Lower lobe of right lung (tissue), 2 donors: ENCODE results near the gene AMPD2. TPM values are rescaled to one million over a fixed set of nuclear protein-coding genes. Genes with fewer than 3 reads are reported as not detected.
A peak's percentile ranks its signal among the peaks of the same experiment; 100 is the strongest.

Experiments used
- ATAC-seq, 2 donors: fragments of 200-7000 bp; cut with Tn5 transposase; one replicate each; pipeline ENCODE4 v1.9.1; 2020 to 2022; ENCODE audit warnings: mild to moderate bottlenecking in 2 of 2, moderate library complexity in 2 of 2
- DNase-seq: peaks from one replicate; pipeline ENCODE4 v3.0.0-alpha.2; 2020
- H3K27ac ChIP-seq: fragments of 200-600 bp; one replicate; pipeline ENCODE4 v1.8.0; 2022
- H3K27me3 ChIP-seq: fragments of 200-600 bp; one replicate; pipeline ENCODE4 v1.8.0; 2022; ENCODE audit warnings: low read depth
- H3K36me3 ChIP-seq: fragments of 200-600 bp; one replicate; pipeline ENCODE4 v1.8.0; 2022; ENCODE audit warnings: mild to moderate bottlenecking
- H3K4me1 ChIP-seq: fragments of 200-600 bp; one replicate; pipeline ENCODE4 v1.8.0; 2022
- H3K4me3 ChIP-seq: fragments of 200-600 bp; one replicate; pipeline ENCODE4 v1.8.0; 2022; ENCODE audit warnings: mild to moderate bottlenecking
- H3K9me3 ChIP-seq: fragments of 200-600 bp; one replicate; pipeline ENCODE4 v1.8.0; 2022
- intact Hi-C: fragments of 100-400 bp; cut with DNase I; formaldehyde crosslinking; loops from one replicate; pipeline ENCODE4 v1.11.0; 2022
- total RNA-seq: library from RNA; stranded (reverse); fragmentation: NEBNext Ultra II Directional; extraction: Animal tissue kit (Norgen Biotek cat#: 25700); gene quantifications from one replicate; pipeline ENCODE4 v1.2.1, GENCODE V29; 2021
- TF ChIP-seq, protein P1 (sequence below): fragments of 200-600 bp; IDR thresholded peaks from one replicate; pipeline ENCODE4 v1.8.0; 2022; ENCODE audit warnings: antibody characterized with exemption, mild to moderate bottlenecking
- donor health status: DM: no; HTN: yes; CAD: no; lungs with severe emphysema.

Gene AMPD2
- total RNA-seq, 1 donor from 2014 or later: 55.9 TPM

GRCh38 chr1:109610609-109611307, 8.9 kb upstream of the AMPD2 start:
- Histone ChIP-seq H3K27ac (no peak overlapping the region), H3K27me3 (no peaks in the 10 kb centered on the region), H3K4me1 (peaks cover 9% of the 10 kb centered on the region), H3K36me3 (no peaks in the 10 kb centered on the region), H3K4me3 (no peak overlapping the region), H3K9me3 (no peaks in the 10 kb centered on the region)
- no peak for ATAC-seq
- TF ChIP-seq, protein P1, sequence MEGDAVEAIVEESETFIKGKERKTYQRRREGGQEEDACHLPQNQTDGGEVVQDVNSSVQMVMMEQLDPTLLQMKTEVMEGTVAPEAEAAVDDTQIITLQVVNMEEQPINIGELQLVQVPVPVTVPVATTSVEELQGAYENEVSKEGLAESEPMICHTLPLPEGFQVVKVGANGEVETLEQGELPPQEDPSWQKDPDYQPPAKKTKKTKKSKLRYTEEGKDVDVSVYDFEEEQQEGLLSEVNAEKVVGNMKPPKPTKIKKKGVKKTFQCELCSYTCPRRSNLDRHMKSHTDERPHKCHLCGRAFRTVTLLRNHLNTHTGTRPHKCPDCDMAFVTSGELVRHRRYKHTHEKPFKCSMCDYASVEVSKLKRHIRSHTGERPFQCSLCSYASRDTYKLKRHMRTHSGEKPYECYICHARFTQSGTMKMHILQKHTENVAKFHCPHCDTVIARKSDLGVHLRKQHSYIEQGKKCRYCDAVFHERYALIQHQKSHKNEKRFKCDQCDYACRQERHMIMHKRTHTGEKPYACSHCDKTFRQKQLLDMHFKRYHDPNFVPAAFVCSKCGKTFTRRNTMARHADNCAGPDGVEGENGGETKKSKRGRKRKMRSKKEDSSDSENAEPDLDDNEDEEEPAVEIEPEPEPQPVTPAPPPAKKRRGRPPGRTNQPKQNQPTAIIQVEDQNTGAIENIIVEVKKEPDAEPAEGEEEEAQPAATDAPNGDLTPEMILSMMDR: no peak
- intact Hi-C loops: no loop called here
- DNase-seq: no peak

DNA sequence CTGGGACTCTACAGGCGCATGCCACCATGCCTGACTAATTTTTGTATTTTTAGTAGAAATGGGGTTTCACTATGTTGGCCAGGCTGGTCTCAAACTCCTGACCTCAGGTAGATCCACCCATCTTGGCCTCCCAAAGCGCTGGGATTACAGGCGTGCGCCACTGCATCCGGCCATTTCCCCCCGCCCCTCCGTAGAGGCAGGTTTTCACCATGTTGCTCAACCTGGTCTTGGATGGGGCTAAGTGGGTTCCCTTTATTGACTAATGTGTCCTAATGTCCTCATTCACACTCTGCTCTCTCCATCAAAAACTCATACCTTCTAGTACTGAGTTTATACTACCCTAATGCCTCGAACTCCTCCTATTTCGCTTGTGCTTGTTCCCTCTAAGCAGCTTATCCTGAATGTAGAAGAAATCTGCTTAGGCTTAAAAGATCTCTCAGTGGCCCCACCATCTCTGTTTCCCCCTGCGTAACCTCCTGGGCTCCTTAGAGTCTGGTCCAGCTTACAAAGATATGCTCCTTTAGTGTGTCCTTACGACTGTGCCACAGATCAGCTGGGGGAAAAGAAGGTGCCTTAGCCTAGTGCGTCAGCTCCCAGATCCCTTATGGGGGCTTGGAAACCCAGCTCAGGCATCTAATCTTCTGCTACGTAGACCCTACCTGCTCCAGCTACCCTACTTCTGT, 8.2 kb upstream of the AMPD2 start:
- no peaks in the 10 kb centered on the region for H3K36me3 ChIP-seq
- TF ChIP-seq, protein P1: no peak
- intact Hi-C loops: no loop called here
- H3K27ac ChIP-seq: no peak overlapping the region
- H3K4me3 ChIP-seq: no peak overlapping the region
- DNase-seq (no peak), ATAC-seq (no peak)
- peaks cover 15% of the 10 kb centered on the region for H3K4me1 ChIP-seq
- H3K9me3 ChIP-seq: no peaks in the 10 kb centered on the region
- no peaks in the 10 kb centered on the region for H3K27me3 ChIP-seq

DNA sequence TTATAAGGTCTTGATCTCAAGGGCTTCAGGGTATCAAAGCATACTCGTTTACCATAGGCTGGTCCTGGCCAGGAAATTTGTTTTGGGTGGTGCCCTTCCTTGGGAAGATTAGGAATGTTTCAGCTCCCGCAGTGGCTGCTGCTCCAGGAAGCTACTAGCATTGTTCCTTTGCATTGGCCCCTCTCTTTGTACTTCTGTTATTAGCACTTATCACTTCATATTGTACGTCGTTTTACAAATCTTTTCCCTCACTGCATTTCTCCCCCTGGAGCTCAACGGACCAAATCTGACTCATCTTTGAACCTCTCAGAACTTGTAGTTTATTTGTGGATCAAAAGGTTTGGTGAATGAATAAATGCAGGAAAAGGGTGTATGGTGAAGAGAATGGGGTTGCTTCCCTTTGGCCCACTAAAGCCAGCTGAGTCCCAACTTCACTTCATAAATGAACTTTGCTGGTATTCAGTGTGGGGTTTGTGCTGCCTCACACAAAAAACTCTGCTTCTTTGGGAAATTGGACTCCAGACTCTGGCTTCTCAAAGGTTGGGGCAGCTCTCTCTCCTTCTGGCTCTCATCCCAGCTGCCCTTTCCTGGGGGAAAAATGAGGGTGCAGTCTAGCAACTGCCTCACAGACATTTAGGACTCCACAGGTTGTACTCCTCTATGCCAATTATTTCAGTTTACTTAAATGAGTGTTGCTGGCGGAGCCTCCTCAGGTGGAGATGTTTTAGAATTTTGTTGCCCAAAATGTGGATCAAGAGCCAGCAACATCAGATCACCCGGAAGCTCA, 6.1 kb upstream of the AMPD2 start:
- DNase-seq (no peak), ATAC-seq (no peak)
- Histone ChIP-seq H3K9me3 (no peaks in the 10 kb centered on the region), H3K4me1 (peaks cover 23% of the 10 kb centered on the region), H3K4me3 (no peak overlapping the region), H3K27me3 (no peaks in the 10 kb centered on the region), H3K27ac (peak overlapping the region; percentile 39), H3K36me3 (no peaks in the 10 kb centered on the region)
- TF ChIP-seq, protein P1: no peak
- intact Hi-C loops: no loop called here

DNA sequence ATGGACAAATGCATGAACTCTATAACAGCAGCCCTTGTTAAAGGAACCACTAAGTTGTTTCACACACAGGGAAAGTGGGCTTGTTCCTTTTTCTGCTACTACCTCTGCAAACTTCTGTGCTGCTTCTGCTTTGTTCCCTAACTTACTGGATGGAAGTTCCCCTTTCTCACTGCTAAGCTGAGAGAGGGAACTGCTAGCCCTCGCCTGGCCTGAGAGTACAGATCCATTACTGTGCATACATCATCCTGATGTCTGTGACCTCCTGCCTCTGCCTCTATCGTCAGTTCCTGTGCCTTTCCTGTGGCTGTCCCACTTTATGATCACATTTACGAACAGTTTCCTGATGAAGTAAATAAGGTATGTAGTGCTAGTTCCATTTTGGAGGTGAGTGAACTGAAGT, 3.8 kb upstream of the AMPD2 start:
- DNase-seq: peak; percentile 72
- Histone ChIP-seq H3K36me3 (no peaks in the 10 kb centered on the region), H3K9me3 (no peaks in the 10 kb centered on the region), H3K4me3 (no peak overlapping the region), H3K4me1 (peaks cover 39% of the 10 kb centered on the region), H3K27ac (peak overlapping the region; percentile 59), H3K27me3 (no peaks in the 10 kb centered on the region)
- ATAC-seq: peak; percentile 48 to 78
- TF ChIP-seq, protein P1: no peak
- intact Hi-C loops: no loop called here

DNA sequence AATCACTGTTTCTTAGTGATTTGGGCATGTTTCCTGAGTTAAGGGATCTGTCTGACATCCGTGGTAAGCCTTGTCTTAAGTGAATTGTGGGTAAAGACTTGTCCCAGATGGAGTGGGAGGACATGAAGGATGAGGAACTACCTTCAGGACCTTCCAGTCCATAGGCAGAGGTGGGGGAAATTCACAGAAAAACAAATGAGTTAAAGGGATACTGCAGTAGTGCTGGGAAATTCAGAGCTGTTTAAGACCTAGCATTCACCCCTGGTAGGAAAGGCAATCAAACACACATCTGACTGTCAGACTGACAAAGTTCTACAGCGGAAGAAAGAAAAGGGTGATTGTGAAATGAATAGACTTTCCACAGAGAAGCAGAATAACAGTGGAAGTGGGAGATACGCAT, 3.2 kb upstream of the AMPD2 start:
- H3K27ac ChIP-seq: peak overlapping the region; percentile 59
- TF ChIP-seq, protein P1: no peak

More for the DNA sequence above, 3.2 kb upstream of the AMPD2 start:
- Histone ChIP-seq H3K4me3 (no peak overlapping the region), H3K36me3 (no peaks in the 10 kb centered on the region), H3K27me3 (no peaks in the 10 kb centered on the region), H3K4me1 (peaks cover 44% of the 10 kb centered on the region), H3K9me3 (no peaks in the 10 kb centered on the region)
- intact Hi-C loops: no loop called here
- no peak for DNase-seq
- no peak for ATAC-seq
